A549 (cell line): ENCODE results near the gene EFHD2. TPM values are rescaled to one million over a fixed set of nuclear protein-coding genes. Genes with fewer than 3 reads are reported as not detected.
A peak's percentile ranks its signal among the peaks of the same experiment; 100 is the strongest.
"Not testable (repeated sequence)": the region's sequence is repeated elsewhere in the genome, so short reads cannot be mapped to it uniquely, and the experiment has no call there.

ENCODE experiments used
- ATAC-seq, 2 experiments: fragments of 200-7000 bp in 1 of 2; fragments of >200 bp in 1 of 2; cut with Nextera tagmentation in 1 of 2; cut with Tn5 transposase in 1 of 2; 3 replicates each; pipeline versions ENCODE4 v1.8.0 to v1.9.1; 2018 to 2020; ENCODE audit warnings: mild to moderate bottlenecking in 1 of 2, moderate library complexity in 1 of 2
- CTCF ChIA-PET: fragments of 300-600 bp; sonication (Branson Sonifier 250); formaldehyde crosslinking; extraction: SDS; loops from one replicate; lab custom pipeline; 2021; ENCODE audit warnings: antibody characterized with exemption, inconsistent platforms; lab: Yijun Ruan, JAX
- POLR2A ChIA-PET: fragments of 350-600 bp; formaldehyde crosslinking; extraction: SDS; loops from one replicate; lab custom pipeline; 2021; ENCODE audit warnings: antibody characterized with exemption, inconsistent platforms; lab: Yijun Ruan, JAX
- DNase-seq, 2 experiments: peaks; one replicate each; pipeline versions ENCODE4 v3.0.0 to v3.0.0-alpha.2; 2011 to 2016; ENCODE audit warnings: low read depth in 1 of 2, low spot score in 1 of 2
- FAIRE-seq: peaks from 2 replicates; lab custom pipeline; 2011; peaks lifted over from hg19 to GRCh38; lab: Jason Lieb, UNC
- H3K27ac ChIP-seq, 2 experiments: fragments of >200 bp; sonication (Bioruptor Twin); formaldehyde crosslinking; 3 replicates each; pipeline ENCODE4 v1.5.1; 2016 to 2017
- H3K4me1 ChIP-seq: fragments of >200 bp; sonication (Bioruptor Twin); formaldehyde crosslinking; 3 replicates; pipeline ENCODE4 v1.6.1; 2016
- H3K4me2 ChIP-seq: fragments of >200 bp; sonication (Bioruptor Twin); formaldehyde crosslinking; 3 replicates; pipeline ENCODE4 v1.6.1; 2016
- H3K4me3 ChIP-seq: fragments of >200 bp; sonication (Bioruptor Twin); formaldehyde crosslinking; 3 replicates; pipeline ENCODE4 v1.5.1; 2016
- H3K9me3 ChIP-seq: fragments of >200 bp; sonication (Bioruptor Twin); formaldehyde crosslinking; 3 replicates; pipeline ENCODE4 v1.6.1; 2016
- EHF ChIP-seq: fragments of 250-450 bp; sonication (Bioruptor Pico); IDR thresholded peaks from 2 replicates; pipeline ENCODE4 v1.5.0; 2020; ENCODE audit warnings: mild to moderate bottlenecking
- EP300 ChIP-seq, 2 experiments: fragments of >200 bp; sonication (Bioruptor Twin); formaldehyde crosslinking; IDR thresholded peaks; 2 replicates in 1 of 2; 3 replicates in 1 of 2; pipeline ENCODE4 v1.6.1; 2016 to 2017
- FOSL2 ChIP-seq, 2 experiments: fragments of 450-650 bp in 1 of 2; fragments of >200 bp in 1 of 2; sonication (Bioruptor Twin) in 1 of 2; formaldehyde crosslinking; IDR thresholded peaks; 2 replicates each; pipeline versions ENCODE4 v1.5.0 to v1.6.1; 2016 to 2020; ENCODE audit warnings: mild to moderate bottlenecking in 1 of 2, moderate library complexity in 1 of 2
- HOXB13 ChIP-seq: fragments of 250-450 bp; sonication (Bioruptor Pico); IDR thresholded peaks from 2 replicates; pipeline ENCODE4 v1.5.0; 2020; ENCODE audit warnings: low read depth, mild to moderate bottlenecking, moderate library complexity
- JUNB ChIP-seq: fragments of >200 bp; sonication (Bioruptor Twin); formaldehyde crosslinking; IDR thresholded peaks from 2 replicates; pipeline ENCODE4 v1.6.1; 2016
- KDM1A ChIP-seq: fragments of 200-600 bp; sonication (generic); IDR thresholded peaks from 2 replicates; pipeline ENCODE4 v1.6.1; 2016; ENCODE audit warnings: low read depth, mild to moderate bottlenecking
- NFE2L2 ChIP-seq: fragments of 150-350 bp; conservative IDR thresholded peaks from 2 replicates; pipeline ENCODE4 v1.6.1; 2014; ENCODE audit warnings: low read length
- PHF8 ChIP-seq: fragments of 200-600 bp; sonication (generic); IDR thresholded peaks from 2 replicates; pipeline ENCODE4 v1.6.1; 2016; ENCODE audit warnings: low read depth, mild to moderate bottlenecking, antibody characterized with exemption, moderate library complexity, borderline replicate concordance
- RAD21 ChIP-seq, 2 experiments: fragments of >200 bp in 1 of 2; sonication (Bioruptor Twin) in 1 of 2; formaldehyde crosslinking in 1 of 2; IDR thresholded peaks in 1 of 2; conservative IDR thresholded peaks in 1 of 2; 2 replicates in 1 of 2; 3 replicates in 1 of 2; pipeline ENCODE4 v1.6.1; 2012 to 2018; ENCODE audit warnings: inconsistent platforms in 1 of 2
- RARB ChIP-seq: fragments of 250-450 bp; sonication (Bioruptor Pico); IDR thresholded peaks from 2 replicates; pipeline ENCODE4 v1.8.0; 2021; ENCODE audit warnings: mild to moderate bottlenecking, moderate library complexity
- RCOR1 ChIP-seq: fragments of 150-350 bp; IDR thresholded peaks from 2 replicates; pipeline ENCODE4 v1.6.1; 2014; ENCODE audit warnings: antibody characterized with exemption, low read length, low read depth
- REST ChIP-seq: fragments of 200-600 bp; sonication (generic); IDR thresholded peaks from 2 replicates; pipeline ENCODE4 v1.6.1; 2016; ENCODE audit warnings: antibody characterized with exemption, mild to moderate bottlenecking, moderate library complexity
- SREBF2 ChIP-seq: fragments of 450-650 bp; IDR thresholded peaks from 2 replicates; pipeline ENCODE4 v1.6.1; 2014; ENCODE audit warnings: mild to moderate bottlenecking, moderate library complexity
- TP53 ChIP-seq: fragments of 250-450 bp; sonication (Bioruptor Pico); IDR thresholded peaks from 2 replicates; pipeline ENCODE4 v1.5.0; 2021; ENCODE audit warnings: mild to moderate bottlenecking, moderate library complexity
- WGBS: methylation state at CpG from one replicate; pipeline ENCODE4 v1.1.6; 2017; ENCODE audit errors: missing lambda C conversion rate; 5-methylcytosine and 5-hydroxymethylcytosine counted together
- polyA plus RNA-seq, 4 experiments: library from polyadenylated mRNA; depleted of rRNA in 3 of 4; stranded (reverse); fragments of >200 nt; fragmentation: RNase III in 1 of 4; extraction: RNeasy Plus Mini Kit Qiagen cat#74134 plus additional on column Dnase treatment in 1 of 4; gene quantifications; 2 replicates in 3 of 4; 3 replicates in 1 of 4; pipeline ENCODE4 v1.2.3, GENCODE V29; 2011 to 2017

The EFHD2 gene
- polyA plus RNA-seq, 2 of the 4 experiments (the other 2 are of a cell fraction), result 33.1 to 96.2 TPM

GRCh38 chr1:15456313-15456954 lies 46.7 kb downstream of the EFHD2 start, which contains the start of gene CELA2A:
TSS of gene CELA2A (plus strand) at chr1:15456732. CDS start at chr1:15456754, 22 bp downstream.
- no peak for FAIRE-seq
- 0 out of 3 replicates have a peak, but pooled peaks cover 2% of the 10 kb centered on the region for H3K4me1 ChIP-seq
- TF ChIP-seq KDM1A, result no peak
- no peak for TF ChIP-seq EP300 (IDR thresholded peaks at IDR 0.05)
- no peak for TF ChIP-seq TP53
- TF ChIP-seq SREBF2, result no peak
- no peak for TF ChIP-seq RAD21 (conservative IDR thresholded peaks at IDR 0.05 in 1 of 2, IDR thresholded peaks at IDR 0.05 in 1 of 2)
- TF ChIP-seq NFE2L2, result no peak
- ATAC-seq, result no peak
- H3K4me2 ChIP-seq, result no peak within 1 kb of the TSS
- H3K4me3 ChIP-seq, result no peak within 1 kb of the TSS
- no peak within 1 kb of the TSS for H3K27ac ChIP-seq
- H3K9me3 ChIP-seq, result no peaks in the 10 kb centered on the region
- 89% methylated on average over 8 of the region's 8 CpGs for WGBS
- POLR2A ChIA-PET, result no interaction called here
- DNase-seq, result no peak
- CTCF ChIA-PET, result no interaction called here

- H3K4me1 ChIP-seq, result 0 out of 3 replicates have a peak, but pooled peaks cover 2% of the 10 kb centered on the region
- ATAC-seq, result no peak
- TF ChIP-seq EHF, result no peak
- TF ChIP-seq KDM1A, result no peak
- TF ChIP-seq JUNB, result no peak
- no peak for TF ChIP-seq RARB
- TF ChIP-seq REST, result no peak
- no peak for TF ChIP-seq HOXB13 (CRISPR knock-in tag)
- no peak for TF ChIP-seq PHF8
- no peak for TF ChIP-seq NFE2L2
- TF ChIP-seq, all 56 proteins: peak for 0
- POLR2A ChIA-PET, result no interaction called here
- DNase-seq, result no peak
- FAIRE-seq, result no peak
- Histone ChIP-seq H3K4me2 (no peak overlapping the region), H3K27ac (no peak overlapping the region), H3K4me3 (no peak overlapping the region), H3K9me3 (no peaks in the 10 kb centered on the region)
- CTCF ChIA-PET, result interaction anchor here (0.6 kb wide), 1 partner anchor 19 kb away, joined by 3 read pairs; no protein-coding TSS in a partner anchor
- WGBS, result 86% methylated on average over 2 of the region's 2 CpGs
Observed at GRCh38 chr1:15457585-15457984, 47.9 kb downstream of the EFHD2 start.

GRCh38 chr1:15458388-15458787 lies 48.7 kb downstream of the EFHD2 start:
- ATAC-seq, H3K9me3 ChIP-seq, POLR2A ChIA-PET, H3K4me1 ChIP-seq, FAIRE-seq, H3K4me2 ChIP-seq, H3K27ac ChIP-seq, H3K4me3 ChIP-seq, CTCF ChIA-PET, DNase-seq: not testable (repeated sequence)
- WGBS, result 100% methylated on average over 2 of the region's 4 CpGs

GRCh38 chr1:15459771-15460707 lies 50.4 kb downstream of the EFHD2 start:
- TF ChIP-seq FOSL2 (IDR thresholded peaks at IDR 0.05) (no peak), FOSL2 (CRISPR knock-in tag; IDR thresholded peaks at IDR 0.05) (peak; percentile 30; the same call in 1 of the 2 replicates), RCOR1 (no peak)
- H3K9me3 ChIP-seq, result no peaks in the 10 kb centered on the region
- no peak overlapping the region for H3K4me3 ChIP-seq
- CTCF ChIA-PET, result interaction anchor here (0.6 kb wide), 1 partner anchor 307 kb away, joined by 3 read pairs; no protein-coding TSS in a partner anchor
- no peak overlapping the region for H3K4me2 ChIP-seq
- FAIRE-seq (no peak), ATAC-seq (no peak), DNase-seq (no peak)
- H3K27ac ChIP-seq, result no peak overlapping the region
- no peaks in the 10 kb centered on the region for H3K4me1 ChIP-seq
- POLR2A ChIA-PET, result interaction anchor here (0.6 kb wide), 1 partner anchor 1167 kb away, joined by 3 read pairs; no protein-coding TSS in a partner anchor
- 53% methylated on average over 10 of the region's 10 CpGs for whole genome bisulfite sequencing
